LNCaP clone FGC (cell line): ENCODE measurements around the gene CLEC2A.

Source experiments
- DNase-seq: peaks from one replicate; pipeline ENCODE4 v3.0.0-alpha.2; 2011; ENCODE audit warnings: low read depth
- H3K4me3 ChIP-seq: 2 replicates; pipeline ENCODE4 v1.5.1; 2011; ENCODE audit warnings: mild to moderate bottlenecking, low read depth, low read length, control low read depth
- TF ChIP-seq, protein P1 (sequence below): IDR thresholded peaks from 2 replicates; pipeline ENCODE4 v1.5.1; 2012; ENCODE audit warnings: mild to moderate bottlenecking; ENCODE audit not compliant: control insufficient read depth, insufficient read depth; ENCODE audit errors: extremely low read depth

Gene CLEC2A

DNA sequence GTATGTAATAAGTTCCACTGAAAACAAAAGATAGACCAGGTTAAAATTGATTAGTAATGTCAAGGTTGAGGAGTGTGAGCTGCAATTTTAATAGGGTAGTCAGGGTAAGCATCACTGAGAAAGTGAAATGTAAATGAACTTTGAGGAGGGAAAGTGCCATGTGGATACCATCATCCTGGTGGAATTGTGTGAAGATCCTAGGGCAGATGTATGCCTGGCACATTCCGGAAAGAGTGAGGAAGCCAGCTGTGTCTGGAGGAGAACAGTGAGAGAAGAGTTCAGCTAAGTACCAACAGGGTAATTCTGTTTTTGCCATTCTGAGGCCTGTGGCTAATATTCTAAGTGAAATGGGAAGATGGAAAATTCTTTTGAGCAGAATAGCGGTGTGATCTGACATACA lies 2.9 kb upstream of the CLEC2A start:
- no peak overlapping the region for H3K4me3 ChIP-seq
- TF ChIP-seq, protein P1, sequence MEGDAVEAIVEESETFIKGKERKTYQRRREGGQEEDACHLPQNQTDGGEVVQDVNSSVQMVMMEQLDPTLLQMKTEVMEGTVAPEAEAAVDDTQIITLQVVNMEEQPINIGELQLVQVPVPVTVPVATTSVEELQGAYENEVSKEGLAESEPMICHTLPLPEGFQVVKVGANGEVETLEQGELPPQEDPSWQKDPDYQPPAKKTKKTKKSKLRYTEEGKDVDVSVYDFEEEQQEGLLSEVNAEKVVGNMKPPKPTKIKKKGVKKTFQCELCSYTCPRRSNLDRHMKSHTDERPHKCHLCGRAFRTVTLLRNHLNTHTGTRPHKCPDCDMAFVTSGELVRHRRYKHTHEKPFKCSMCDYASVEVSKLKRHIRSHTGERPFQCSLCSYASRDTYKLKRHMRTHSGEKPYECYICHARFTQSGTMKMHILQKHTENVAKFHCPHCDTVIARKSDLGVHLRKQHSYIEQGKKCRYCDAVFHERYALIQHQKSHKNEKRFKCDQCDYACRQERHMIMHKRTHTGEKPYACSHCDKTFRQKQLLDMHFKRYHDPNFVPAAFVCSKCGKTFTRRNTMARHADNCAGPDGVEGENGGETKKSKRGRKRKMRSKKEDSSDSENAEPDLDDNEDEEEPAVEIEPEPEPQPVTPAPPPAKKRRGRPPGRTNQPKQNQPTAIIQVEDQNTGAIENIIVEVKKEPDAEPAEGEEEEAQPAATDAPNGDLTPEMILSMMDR: no peak
- DNase-seq: no peak

DNA sequence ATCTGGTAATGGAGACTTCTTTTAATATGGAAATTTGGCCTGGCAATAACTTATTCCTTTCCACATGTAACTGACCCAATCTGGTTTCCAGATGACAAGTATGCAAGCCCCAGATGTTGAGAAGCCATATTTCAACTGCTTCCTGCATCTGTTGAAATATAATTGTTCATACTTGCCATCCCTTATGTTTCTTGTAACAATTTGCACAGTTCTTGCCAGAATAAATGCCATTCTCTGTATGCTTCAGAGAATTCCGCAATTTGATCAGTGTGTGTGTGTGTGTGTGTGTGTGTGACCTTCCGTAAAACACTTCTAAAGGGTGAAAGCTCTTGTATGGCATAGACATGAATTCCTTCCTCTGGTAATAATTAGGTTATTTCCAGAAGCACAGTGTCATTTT lies 1.8 kb upstream of the CLEC2A start:
- TF ChIP-seq, protein P1: no peak
- no peak overlapping the region for H3K4me3 ChIP-seq
- no peak for DNase-seq

DNA sequence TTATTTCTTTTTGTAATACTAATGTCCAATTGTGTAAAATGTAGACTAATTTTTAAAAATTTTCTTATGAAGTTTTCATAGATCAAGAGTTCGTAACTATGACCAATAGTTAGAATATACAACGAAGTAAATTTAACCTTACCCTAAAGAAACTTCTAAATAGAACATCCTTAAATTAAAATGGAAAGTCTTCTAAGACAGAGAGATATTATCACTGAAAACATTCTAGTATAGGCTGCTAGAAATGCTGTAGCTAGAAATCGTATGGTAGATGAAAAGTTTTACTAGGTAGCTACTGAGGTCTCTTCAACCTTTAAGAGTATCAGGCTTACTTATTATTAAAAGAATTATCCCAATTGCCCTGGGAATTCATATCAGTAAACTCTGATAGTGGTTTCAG lies 925 bp downstream of the CLEC2A start:
- no peak overlapping the region for H3K4me3 ChIP-seq
- DNase-seq: no peak

DNA sequence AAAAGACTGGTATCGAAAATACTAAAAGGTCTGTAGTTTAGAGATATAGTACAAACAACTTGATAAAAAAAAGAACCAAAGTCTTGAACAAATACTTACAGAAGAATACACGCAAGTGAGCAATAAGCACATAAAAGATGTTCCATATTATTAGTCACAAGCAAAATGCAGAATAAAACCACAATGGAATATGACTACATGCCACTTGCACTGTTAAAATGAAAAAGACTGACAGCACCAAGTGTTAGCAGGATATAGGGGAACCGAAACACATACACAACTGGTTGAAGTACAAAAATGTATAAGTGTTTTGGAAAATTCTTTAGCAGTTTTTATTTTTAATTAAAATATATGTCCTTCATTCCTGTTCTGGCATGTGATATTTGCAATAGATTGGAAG lies 3.6 kb downstream of the CLEC2A start:
- TF ChIP-seq, protein P1: no peak

More for the DNA sequence above, 925 bp downstream of the CLEC2A start:
- TF ChIP-seq, protein P1: no peak

DNA sequence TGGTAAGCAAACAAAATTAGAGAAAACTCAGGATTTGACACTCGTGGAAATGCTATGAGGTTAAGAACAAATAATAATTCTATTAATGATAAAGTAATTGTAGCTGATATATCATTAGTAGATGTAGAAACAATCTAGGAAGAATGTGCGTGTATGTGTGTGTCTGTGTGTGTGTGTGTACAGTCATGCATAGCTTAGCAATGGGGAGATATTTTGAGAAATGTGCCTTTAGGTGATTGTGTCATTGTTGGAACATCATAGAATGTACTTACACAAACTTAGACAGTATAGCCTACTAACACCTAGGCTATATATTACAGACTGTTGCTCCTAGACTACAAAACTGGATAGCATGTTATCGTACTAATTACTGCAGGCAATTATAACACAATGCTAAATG lies 5.3 kb downstream of the CLEC2A start:
- TF ChIP-seq, protein P1: no peak
- H3K4me3 ChIP-seq: no peak overlapping the region
- no peak for DNase-seq

More for the DNA sequence above, 3.6 kb downstream of the CLEC2A start:
- no peak overlapping the region for H3K4me3 ChIP-seq
- no peak for DNase-seq

DNA sequence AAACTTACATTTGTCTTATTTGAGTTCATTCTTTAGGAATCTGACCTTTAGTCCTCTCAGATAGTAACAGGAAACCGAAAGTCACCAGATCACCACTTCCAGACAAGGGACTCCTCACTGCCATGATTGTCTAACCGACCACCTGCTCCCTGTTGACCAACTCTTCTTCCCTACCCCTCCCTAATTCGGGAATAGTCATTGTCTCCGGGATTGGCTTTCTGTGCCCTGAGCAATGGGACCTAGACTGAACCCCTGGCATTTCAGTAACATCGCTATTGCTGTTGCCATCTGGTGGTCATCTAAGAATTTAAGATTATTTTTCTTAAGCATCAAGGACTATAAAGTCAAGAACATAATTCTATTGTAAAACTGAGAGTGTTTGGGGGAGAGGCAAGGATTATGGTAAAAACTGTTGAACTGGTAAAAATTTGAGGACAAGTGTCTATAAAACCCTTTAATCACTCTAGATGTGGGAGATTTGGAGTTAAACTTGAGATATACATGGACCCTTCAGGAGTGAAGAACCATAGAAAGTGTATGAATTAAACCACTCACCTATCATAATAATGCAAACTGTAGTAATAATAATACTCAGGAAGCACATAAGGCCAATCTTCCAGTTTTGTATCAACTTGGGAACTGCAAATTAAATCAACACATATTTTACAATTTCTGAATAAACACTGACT lies 6.3 kb downstream of the CLEC2A start:
- TF ChIP-seq, protein P1: peak; percentile 64
- H3K4me3 ChIP-seq: no peak overlapping the region
- DNase-seq: no peak

DNA sequence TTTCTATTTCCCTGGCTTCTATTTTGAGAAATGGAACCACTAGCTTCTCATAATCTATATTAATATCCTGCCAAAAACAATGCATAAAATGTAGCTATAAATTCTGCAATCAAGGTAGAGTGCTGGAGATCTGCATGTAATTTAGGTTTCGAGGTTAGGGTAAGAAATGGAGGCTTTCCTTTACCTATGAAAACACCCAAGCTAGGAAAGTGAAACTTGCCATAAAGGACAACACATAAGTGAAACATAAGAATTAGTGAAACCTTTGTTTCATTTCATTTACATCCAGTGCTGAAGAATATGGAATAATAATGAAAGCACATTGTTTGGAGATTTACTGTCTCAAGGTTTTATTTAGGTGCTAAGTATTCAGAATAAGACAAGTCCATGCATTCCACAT lies 9.7 kb downstream of the CLEC2A start:
- TF ChIP-seq, protein P1: no peak
- no peak for DNase-seq
- no peak overlapping the region for H3K4me3 ChIP-seq
